Astrocyte (in vitro differentiated cells and primary cell): Measurements from ENCODE around the gene GRK3. TPM values are rescaled to one million over a fixed set of nuclear protein-coding genes. Genes with fewer than 3 reads are reported as not detected.

Experiments used
- DNase-seq: peaks from one replicate; pipeline ENCODE4 v3.0.0-alpha.2; 2010; ENCODE audit warnings: low read depth
- FAIRE-seq: peaks from 2 replicates; lab custom pipeline; 2011; peaks lifted over from hg19 to GRCh38; lab: Jason Lieb, UNC
- H2AFZ ChIP-seq: 2 replicates; pipeline ENCODE4 v1.6.0; 2012; ENCODE audit warnings: low read depth, low read length, inconsistent platforms
- H3K27ac ChIP-seq: 2 replicates; pipeline ENCODE4 v1.5.1; 2011; ENCODE audit warnings: low read depth, low read length, inconsistent platforms
- H3K27me3 ChIP-seq: 2 replicates; pipeline ENCODE4 v1.6.0; 2011; ENCODE audit warnings: low read length, inconsistent platforms; ENCODE audit not compliant: insufficient read depth
- H3K36me3 ChIP-seq: 2 replicates; pipeline ENCODE4 v1.5.1; 2011; ENCODE audit warnings: low read length, inconsistent platforms; ENCODE audit not compliant: insufficient read depth
- H3K4me1 ChIP-seq: 2 replicates; pipeline ENCODE4 v1.5.1; 2011; ENCODE audit warnings: low read length, inconsistent platforms; ENCODE audit not compliant: insufficient read depth
- H3K4me2 ChIP-seq: 2 replicates; pipeline ENCODE4 v1.6.0; 2012; ENCODE audit warnings: low read length, inconsistent platforms
- H3K4me3 ChIP-seq: 2 replicates; pipeline ENCODE4 v1.5.1; 2011; ENCODE audit warnings: low read depth, mild to moderate bottlenecking, low read length, inconsistent platforms; ENCODE audit not compliant: insufficient read depth
- H3K79me2 ChIP-seq: 2 replicates; pipeline ENCODE4 v1.6.0; 2012; ENCODE audit warnings: mild to moderate bottlenecking, low read length, inconsistent platforms; ENCODE audit not compliant: insufficient read depth
- H3K9ac ChIP-seq: 2 replicates; pipeline ENCODE4 v1.6.0; 2012; ENCODE audit warnings: mild to moderate bottlenecking, low read length, inconsistent platforms
- H3K9me3 ChIP-seq: 2 replicates; pipeline ENCODE4 v1.5.1; 2012; ENCODE audit warnings: low read depth, mild to moderate bottlenecking, low read length, inconsistent platforms; ENCODE audit not compliant: insufficient read depth
- H4K20me1 ChIP-seq: 2 replicates; pipeline ENCODE4 v1.6.0; 2012; ENCODE audit warnings: low read length, inconsistent platforms; ENCODE audit not compliant: insufficient read depth
- H3K27ac Mint-ChIP-seq: one replicate; pipeline ENCODE4 v1.8.0; 2021; ENCODE audit warnings: mild to moderate bottlenecking, mixed read lengths; ENCODE audit not compliant: unreplicated experiment
- H3K27me3 Mint-ChIP-seq: one replicate; pipeline ENCODE4 v1.8.0; 2021; ENCODE audit warnings: low read depth, mixed read lengths; ENCODE audit not compliant: unreplicated experiment
- H3K36me3 Mint-ChIP-seq: one replicate; pipeline ENCODE4 v1.8.0; 2021; ENCODE audit warnings: low read depth, mixed read lengths; ENCODE audit not compliant: unreplicated experiment
- H3K4me1 Mint-ChIP-seq: one replicate; pipeline ENCODE4 v1.8.0; 2021; ENCODE audit warnings: low read depth, mixed read lengths; ENCODE audit not compliant: unreplicated experiment
- H3K4me3 Mint-ChIP-seq: one replicate; pipeline ENCODE4 v1.8.0; 2021; ENCODE audit warnings: mild to moderate bottlenecking, moderate library complexity, mixed read lengths; ENCODE audit not compliant: unreplicated experiment
- H3K9me3 Mint-ChIP-seq: one replicate; pipeline ENCODE4 v1.8.0; 2021; ENCODE audit warnings: mild to moderate bottlenecking, mixed read lengths; ENCODE audit not compliant: unreplicated experiment
- EZH2 ChIP-seq: IDR thresholded peaks from 2 replicates; pipeline ENCODE4 v1.6.1; 2012; ENCODE audit warnings: mild to moderate bottlenecking, low read length, inconsistent platforms; ENCODE audit not compliant: insufficient read depth
- total RNA-seq: library from RNA; stranded (reverse); gene quantifications from 2 replicates; pipeline ENCODE4 v1.2.1, GENCODE V29; 2021
- TF ChIP-seq, protein P1 (sequence below): IDR thresholded peaks from 2 replicates; pipeline ENCODE4 v1.5.1; 2011; ENCODE audit warnings: low read depth, mild to moderate bottlenecking, inconsistent platforms, low read length, moderate library complexity; ENCODE audit not compliant: insufficient read depth

Gene GRK3
- total RNA-seq, 1 donor from 2014 or later = 7.2 TPM

- H3K4me1 Mint-ChIP-seq = peaks cover 15% of the 10 kb centered on the region
- Histone ChIP-seq H3K4me2 (no peak overlapping the region), H3K27me3 (no peaks in the 10 kb centered on the region), H3K4me1 (peaks cover under 1% of the 10 kb centered on the region), H4K20me1 (no peaks in the 10 kb centered on the region), H3K36me3 (no peaks in the 10 kb centered on the region), H3K9ac (no peak overlapping the region), H3K9me3 (no peaks in the 10 kb centered on the region), H3K79me2 (no peaks in the 10 kb centered on the region), H2AFZ (no peak overlapping the region), H3K4me3 (no peak overlapping the region), H3K27ac (no peak overlapping the region)
- no peaks in the 10 kb centered on the region for H3K9me3 Mint-ChIP-seq
- no peak overlapping the region for H3K4me3 Mint-ChIP-seq
- no peaks in the 10 kb centered on the region for H3K36me3 Mint-ChIP-seq
- H3K27ac Mint-ChIP-seq = no peak overlapping the region
- no peak for TF ChIP-seq EZH2
- no peaks in the 10 kb centered on the region for H3K27me3 Mint-ChIP-seq
- DNase-seq (peak; percentile 76), FAIRE-seq (no peak)
These were observed 62.9 kb downstream of the GRK3 start for GRCh38 chr22:25627271-25627852.

- no peak overlapping the region for H3K4me3 Mint-ChIP-seq
- H3K27me3 ChIP-seq = no peaks in the 10 kb centered on the region
- H3K4me1 Mint-ChIP-seq = peaks cover 11% of the 10 kb centered on the region
- H3K4me1 ChIP-seq = no peaks in the 10 kb centered on the region
- H3K27ac ChIP-seq = no peak overlapping the region
- no peaks in the 10 kb centered on the region for H3K79me2 ChIP-seq
- no peaks in the 10 kb centered on the region for H3K36me3 Mint-ChIP-seq
- no peak overlapping the region for H3K27ac Mint-ChIP-seq
- FAIRE-seq (no peak), DNase-seq (no peak)
- TF ChIP-seq, protein P1, sequence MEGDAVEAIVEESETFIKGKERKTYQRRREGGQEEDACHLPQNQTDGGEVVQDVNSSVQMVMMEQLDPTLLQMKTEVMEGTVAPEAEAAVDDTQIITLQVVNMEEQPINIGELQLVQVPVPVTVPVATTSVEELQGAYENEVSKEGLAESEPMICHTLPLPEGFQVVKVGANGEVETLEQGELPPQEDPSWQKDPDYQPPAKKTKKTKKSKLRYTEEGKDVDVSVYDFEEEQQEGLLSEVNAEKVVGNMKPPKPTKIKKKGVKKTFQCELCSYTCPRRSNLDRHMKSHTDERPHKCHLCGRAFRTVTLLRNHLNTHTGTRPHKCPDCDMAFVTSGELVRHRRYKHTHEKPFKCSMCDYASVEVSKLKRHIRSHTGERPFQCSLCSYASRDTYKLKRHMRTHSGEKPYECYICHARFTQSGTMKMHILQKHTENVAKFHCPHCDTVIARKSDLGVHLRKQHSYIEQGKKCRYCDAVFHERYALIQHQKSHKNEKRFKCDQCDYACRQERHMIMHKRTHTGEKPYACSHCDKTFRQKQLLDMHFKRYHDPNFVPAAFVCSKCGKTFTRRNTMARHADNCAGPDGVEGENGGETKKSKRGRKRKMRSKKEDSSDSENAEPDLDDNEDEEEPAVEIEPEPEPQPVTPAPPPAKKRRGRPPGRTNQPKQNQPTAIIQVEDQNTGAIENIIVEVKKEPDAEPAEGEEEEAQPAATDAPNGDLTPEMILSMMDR = no peak
- no peak for TF ChIP-seq EZH2
- H3K9me3 Mint-ChIP-seq = no peaks in the 10 kb centered on the region
- no peak overlapping the region for H3K4me2 ChIP-seq
- no peaks in the 10 kb centered on the region for H4K20me1 ChIP-seq
- H2AFZ ChIP-seq = no peak overlapping the region
- no peak overlapping the region for H3K9ac ChIP-seq
- H3K36me3 ChIP-seq = no peaks in the 10 kb centered on the region
- no peaks in the 10 kb centered on the region for H3K9me3 ChIP-seq
- H3K4me3 ChIP-seq = no peak overlapping the region
- no peaks in the 10 kb centered on the region for H3K27me3 Mint-ChIP-seq
These were observed 64.0 kb downstream of the GRK3 start for GRCh38 chr22:25628494-25628893.

- Histone ChIP-seq H3K36me3 (no peaks in the 10 kb centered on the region), H3K9me3 (no peaks in the 10 kb centered on the region), H2AFZ (no peak overlapping the region), H3K27ac (no peak overlapping the region), H3K4me2 (no peak overlapping the region), H3K79me2 (no peaks in the 10 kb centered on the region), H3K4me1 (no peaks in the 10 kb centered on the region), H3K27me3 (no peaks in the 10 kb centered on the region), H4K20me1 (no peaks in the 10 kb centered on the region), H3K9ac (no peak overlapping the region), H3K4me3 (no peak overlapping the region)
- DNase-seq (no peak), FAIRE-seq (no peak)
- TF ChIP-seq, protein P1 = no peak
- no peaks in the 10 kb centered on the region for H3K27me3 Mint-ChIP-seq
- no peaks in the 10 kb centered on the region for H3K36me3 Mint-ChIP-seq
- no peak overlapping the region for H3K4me3 Mint-ChIP-seq
- H3K4me1 Mint-ChIP-seq = peaks cover 11% of the 10 kb centered on the region
- H3K9me3 Mint-ChIP-seq = no peaks in the 10 kb centered on the region
- H3K27ac Mint-ChIP-seq = no peak overlapping the region
These were observed 65.1 kb downstream of the GRK3 start for GRCh38 chr22:25629613-25630012.
